ENCODE data around the gene MST1.
A peak's percentile ranks its signal among the peaks of the same experiment; 100 is the strongest.

The MST1 gene

DNA sequence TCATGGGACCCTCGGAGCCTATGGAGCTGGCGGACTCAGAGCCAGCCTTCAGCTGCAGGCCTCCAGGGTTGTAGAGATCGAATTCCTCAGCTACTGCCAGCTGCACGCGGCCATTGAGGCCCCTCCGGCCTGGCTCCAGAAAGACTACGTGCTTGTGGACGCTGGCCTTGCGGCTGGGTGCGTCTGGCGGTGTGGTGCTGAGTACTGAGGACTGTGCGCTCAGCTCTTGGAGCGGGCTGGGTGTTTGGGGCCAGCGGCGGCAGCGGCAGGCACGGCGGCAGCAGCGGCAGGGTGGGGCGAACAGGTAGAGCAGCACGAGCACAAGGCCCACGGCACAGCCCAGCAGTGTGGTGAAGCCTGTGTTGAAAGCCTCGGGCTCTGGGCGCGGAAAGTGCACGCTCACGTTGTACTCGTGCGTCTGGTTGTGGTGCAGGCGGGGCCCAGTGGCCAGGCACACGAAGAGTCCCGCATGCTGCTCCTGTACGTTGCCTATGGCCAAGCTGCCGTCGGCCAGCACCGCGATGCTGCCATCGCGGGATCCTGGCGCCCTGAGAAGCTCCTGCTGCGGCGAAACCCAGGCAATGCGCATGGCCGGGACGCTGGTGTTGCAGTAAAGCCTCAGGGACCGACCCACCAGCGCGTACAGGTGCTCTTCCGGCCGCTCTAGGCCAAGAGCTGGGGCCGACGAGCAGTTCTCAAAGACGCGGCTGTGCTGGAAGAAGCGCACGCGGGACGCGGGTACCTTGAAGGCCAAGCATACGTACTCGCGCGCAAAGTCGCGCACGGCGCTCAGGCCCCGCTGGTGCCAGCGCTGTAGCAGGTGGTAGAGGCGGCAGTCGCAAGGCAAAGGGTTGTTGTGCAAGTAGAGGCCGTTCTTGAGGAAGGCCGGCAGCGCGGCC is 28.9 kb upstream of the MST1 start:
- DNase-seq = no peak

DNA sequence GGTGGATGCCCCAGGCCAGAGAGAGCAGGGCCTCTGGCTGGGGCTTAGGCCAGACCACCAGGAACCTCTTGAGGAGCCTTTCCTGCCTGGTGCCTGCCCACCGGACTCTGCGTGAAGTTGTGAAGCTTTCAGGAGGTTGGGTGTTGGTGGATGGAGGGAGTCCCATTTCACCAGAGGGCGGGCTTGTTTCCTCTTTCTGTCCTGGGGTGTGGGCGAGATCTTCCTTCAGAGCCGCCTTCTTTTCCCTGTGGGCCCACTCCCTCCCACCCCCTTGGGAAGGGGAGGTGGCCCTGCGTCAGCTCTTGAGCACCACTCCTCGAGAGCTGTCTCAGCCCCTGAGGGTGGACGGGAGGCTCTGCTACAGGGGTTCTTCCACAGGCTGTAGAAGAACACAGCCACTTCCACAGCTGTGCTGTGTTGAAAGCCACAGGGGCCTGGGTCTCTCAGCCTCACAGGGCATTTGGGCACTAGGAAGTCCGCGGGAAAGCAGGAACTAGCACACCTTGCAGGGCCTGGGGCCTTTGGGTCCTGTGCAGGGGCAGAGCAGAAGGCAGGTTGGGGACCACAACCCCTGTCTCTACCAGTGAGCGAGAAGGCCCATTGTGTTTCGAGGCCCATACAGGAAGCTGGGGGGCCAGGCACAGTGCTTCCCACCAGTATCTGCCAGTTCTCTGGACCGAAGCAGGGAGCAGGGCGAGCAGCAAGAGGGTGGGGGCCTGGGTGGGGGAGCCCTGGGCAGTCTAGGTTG is 28.1 kb upstream of the MST1 start:
- no peak for DNase-seq

DNA sequence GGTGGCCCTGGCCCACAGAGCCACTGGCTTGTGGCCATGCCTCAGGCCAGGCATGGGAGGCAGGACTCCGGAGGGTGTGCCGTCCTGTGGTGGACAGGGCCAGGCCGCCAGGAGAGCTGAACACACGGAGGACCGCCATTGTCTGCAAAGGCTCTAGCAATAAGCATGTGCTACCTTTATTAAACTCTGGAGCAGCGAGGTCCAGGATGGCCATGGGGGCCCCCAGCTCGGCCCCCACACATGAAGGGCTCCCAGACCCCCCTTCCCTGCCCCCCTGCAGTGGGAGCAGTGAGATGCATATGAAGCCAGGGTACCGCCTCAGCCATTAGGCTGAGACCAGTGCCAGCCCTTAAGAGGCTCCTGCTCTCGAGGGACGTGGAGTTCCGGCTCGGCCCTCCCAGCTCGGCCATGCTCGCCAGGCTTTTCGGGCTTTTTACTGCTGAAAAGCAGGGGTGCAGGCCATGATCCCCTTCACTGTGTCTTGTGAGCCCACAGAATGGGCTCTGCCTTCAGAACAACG is 27.5 kb upstream of the MST1 start:
- no peak for DNase-seq

DNA sequence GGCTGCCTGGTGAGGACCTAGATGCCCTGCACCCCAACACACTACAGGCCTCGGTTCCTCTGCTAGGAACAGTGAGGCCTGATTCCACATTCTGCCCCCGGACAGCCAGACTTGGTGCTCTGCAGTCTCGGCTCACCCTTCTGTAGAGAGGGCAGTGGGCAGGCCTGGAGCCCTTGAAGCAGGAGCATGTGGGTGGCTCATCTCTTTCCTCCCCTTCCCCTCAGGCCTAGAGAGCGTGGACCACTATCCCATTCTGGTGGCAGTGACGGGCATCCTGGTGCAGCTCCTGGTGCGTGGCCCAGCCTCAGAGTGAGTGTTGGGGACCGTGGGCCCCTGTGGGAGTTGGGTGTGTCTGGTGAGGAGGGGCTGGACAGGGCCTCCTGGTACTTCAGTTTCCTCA is 26.9 kb upstream of the MST1 start:
- no peak for DNase-seq

DNA sequence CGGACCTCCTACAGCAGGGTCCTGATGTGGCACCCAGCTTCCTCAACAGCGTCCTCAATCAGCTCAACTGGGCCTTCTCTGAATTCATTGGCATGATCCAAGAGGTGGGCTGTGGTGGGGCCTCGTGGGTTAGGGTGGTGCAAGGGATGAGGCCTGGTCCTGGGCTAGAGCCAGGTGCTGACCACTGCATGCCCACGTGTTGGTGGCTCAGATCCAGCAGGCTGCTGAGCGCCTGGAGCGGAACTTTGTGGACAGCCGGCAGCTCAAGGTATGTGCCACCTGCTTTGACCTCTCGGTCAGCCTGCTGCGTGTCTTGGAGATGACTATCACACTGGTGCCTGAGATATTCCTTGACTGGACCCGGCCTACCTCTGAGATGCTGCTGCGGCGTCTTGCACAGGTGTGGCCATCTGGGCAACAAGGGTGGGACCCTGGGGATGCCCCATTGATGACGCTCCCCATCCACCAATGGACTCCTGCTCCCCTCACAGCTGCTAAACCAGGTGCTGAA is 26.4 kb upstream of the MST1 start:
- DNase-seq = no peak

- no peak for DNase-seq
These were observed 25.7 kb upstream of the MST1 start for GRCh38 chr3:49714728-49715550.

- no peak for DNase-seq
These were observed 24.2 kb upstream of the MST1 start for GRCh38 chr3:49713336-49714105.

DNA sequence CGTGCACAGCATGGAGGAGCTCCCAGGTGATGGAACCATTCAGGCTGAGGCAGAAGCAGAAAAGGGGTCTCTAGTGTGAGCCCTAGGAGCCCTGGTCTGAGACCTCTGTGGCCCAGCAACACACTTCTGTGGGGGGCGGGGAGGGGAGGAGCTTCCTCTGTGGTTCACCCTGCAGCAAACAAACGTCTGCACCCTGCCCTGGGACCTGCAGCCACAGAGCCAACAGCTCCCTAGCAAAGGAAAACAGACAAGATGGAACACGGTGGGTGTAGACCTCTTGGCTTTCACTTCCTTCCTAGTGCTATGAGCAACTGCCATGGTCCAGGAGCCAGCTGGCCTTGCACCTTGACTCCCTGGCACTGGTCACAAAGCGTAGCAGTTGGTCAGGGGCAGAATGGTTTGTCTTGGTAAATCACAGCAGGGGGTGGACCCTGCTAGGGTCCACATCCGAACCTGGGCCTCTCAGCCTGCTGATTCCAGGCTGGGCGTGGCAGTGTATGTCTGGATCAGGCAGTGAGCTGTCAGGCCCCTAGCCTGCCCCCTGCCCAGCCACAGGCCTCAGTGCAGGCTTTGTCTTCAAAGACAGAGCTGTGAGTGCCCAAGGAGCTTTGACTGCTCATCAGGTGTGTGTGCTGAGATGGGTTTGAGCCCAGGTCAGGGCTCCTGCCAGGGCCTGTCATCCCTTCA is 23.5 kb upstream of the MST1 start:
- no peak for DNase-seq

DNA sequence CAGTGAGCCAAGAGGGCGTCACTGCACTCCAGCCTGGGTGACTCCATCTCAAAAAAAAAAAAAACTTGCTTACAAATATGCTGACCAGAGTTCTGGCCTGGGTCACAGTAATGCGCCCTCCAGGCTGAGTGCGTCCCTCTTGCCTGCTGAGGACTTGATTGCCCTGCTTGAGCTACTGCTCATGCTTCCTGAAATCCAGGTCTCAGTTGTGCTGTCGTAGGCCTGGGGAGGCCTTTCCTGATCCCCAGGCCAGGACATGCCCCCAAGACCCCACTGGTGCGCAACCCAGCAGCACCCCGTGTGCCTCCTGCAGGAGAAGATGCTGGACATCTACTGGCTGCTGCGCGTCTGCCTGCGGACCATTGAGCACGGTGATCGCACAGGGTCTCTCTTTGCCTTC is 22.9 kb upstream of the MST1 start:
- DNase-seq = no peak

GRCh38 chr3:49711489-49711888 is 22.2 kb upstream of the MST1 start:
- no peak for DNase-seq

DNA sequence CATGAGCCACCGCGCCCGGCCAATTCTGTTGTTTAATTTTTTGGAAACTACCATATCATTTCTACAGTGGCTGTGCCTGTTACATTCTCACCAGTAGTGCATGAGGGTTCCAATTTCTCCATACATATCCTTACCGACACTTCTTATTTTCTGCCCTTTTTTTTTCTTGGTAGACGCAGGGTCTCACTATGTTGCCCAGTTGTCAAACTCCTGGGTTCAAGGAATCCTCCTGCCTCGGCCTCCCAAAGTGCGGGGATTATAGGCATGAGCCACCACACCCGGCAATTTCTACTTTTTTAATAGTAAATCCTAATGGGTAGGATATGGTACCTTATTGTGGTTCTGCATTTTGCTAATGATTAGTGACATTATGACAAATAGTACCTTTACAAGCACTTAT is 20.6 kb upstream of the MST1 start:
- DNase-seq = no peak

- no peak for DNase-seq
These were observed 17.8 kb upstream of the MST1 start for GRCh38 chr3:49707113-49707480.

DNA sequence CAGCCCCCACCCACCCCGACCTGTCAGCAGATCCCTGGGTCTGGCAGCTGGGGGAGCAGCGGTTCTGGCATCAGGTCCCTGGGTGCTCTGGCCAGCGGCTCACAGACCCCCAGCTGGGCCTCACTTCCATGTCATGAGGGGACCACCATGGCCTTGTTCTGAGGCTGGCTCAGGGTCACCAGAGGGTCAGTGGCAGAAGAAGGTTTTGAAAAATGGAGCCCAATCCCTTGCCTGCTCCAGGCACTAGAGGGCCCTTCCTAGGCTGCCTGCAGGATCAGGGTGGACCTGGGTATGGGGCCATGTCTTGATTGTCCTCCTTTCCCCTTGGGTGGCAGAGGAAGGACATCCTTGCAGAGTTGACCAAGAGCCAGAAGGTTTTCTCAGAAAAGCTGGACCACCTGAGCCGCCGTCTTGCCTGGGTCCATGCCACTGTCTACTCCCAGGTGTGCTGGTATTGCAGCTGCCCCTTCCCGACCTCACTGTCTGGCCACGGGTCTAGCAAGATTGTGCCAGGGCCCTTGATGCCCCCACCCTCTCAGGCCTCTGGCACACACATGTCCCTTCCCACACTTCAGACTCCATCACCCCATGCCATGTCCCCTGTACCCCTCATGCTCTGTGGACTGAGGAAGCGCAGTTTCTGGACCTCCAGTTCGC is 17.3 kb upstream of the MST1 start:
- DNase-seq = no peak

DNA sequence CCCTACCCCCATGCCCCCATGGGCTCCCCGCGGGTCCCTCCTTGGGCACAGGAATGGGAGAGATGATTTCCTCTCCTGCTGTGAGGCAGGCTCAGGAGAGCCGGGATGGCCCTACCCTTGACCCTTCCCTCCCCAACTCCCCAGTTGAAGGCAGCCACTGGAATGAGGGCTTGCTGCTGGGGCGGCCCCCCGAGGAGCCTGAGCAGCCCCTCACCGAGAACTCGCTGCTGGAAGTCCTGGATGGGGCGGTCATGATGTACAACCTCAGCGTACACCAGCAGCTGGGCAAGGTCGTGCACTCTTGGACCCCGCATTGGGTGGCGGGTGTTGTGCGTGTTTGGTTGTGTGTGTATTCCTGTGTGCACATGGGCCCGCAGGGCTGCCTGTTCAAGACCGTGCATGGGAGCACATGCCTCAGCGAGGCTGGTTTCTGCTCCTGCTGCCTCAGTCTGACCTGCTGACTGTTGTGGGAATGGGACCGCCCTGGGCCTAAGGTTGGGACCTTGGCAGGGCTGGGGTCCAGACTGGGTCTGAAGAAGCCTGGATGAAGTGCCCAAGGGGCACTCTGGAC is 16.2 kb upstream of the MST1 start:
- no peak for DNase-seq

DNA sequence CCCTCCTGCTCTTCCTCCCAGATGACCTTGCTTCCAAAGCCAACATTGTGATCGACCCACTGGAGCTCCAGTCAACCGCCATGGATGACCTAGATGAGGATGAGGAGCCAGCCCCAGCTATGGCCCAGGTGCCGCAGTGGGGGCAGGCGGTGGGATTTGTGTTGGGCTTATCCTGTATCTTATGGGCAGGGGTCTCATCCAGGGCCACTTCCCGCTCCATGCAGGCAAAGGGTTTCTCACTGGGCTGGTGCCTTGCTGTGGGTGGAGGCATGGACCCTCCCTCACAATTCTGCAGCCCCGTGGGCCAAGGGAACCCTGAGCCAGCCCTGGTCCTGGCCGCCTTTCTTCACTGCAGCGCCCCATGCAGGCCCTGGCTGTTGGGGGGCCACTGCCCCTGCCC is 15.4 kb upstream of the MST1 start:
- DNase-seq = no peak

GRCh38 chr3:49703956-49704355 is 14.7 kb upstream of the MST1 start:
- DNase-seq = no peak

DNA sequence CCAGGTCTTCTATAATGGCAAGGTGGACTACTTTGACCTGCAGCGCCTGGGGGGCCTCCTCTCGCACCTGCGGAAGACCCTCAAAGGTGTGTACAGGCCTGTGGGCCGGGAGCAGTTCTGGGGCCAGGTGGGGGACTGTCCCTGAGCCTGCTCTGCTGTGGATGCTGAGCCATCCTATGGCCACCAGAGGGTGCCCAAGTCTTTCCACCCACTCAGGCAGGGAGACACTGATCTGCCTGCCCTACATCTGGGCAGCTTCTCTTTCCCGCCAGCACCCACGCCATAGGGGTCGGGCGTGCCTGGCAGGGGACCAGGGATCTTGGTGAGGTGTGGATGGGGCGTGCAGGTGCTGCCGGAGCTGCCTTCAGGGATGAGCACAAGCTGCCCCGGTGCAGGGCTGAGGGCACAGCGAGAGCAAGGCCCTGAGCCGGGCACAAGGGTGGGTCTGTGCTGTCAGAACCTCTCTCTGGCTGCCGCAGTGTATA is 14.2 kb upstream of the MST1 start:
- DNase-seq = peak; percentile 74

DNA sequence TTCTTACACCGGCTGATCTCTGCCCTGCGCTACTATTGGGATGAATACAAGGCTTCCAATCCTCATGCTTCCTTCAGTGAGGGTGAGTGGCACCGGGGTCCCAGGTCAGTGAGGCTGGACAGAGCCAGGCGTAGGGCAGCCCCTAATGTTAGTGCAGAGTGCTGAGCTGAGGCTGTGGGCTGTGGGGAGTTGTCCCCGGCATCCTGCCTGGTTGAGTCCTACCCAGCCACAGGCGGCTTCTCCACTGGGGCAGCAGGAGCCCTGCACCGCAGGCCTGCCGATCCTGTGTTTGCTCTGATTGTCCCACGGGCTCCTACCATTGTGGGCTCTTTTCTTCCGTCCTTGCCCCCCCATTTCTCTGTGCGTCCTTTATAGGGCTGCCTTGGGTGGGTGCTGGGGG is 13.4 kb upstream of the MST1 start:
- DNase-seq = no peak

DNA sequence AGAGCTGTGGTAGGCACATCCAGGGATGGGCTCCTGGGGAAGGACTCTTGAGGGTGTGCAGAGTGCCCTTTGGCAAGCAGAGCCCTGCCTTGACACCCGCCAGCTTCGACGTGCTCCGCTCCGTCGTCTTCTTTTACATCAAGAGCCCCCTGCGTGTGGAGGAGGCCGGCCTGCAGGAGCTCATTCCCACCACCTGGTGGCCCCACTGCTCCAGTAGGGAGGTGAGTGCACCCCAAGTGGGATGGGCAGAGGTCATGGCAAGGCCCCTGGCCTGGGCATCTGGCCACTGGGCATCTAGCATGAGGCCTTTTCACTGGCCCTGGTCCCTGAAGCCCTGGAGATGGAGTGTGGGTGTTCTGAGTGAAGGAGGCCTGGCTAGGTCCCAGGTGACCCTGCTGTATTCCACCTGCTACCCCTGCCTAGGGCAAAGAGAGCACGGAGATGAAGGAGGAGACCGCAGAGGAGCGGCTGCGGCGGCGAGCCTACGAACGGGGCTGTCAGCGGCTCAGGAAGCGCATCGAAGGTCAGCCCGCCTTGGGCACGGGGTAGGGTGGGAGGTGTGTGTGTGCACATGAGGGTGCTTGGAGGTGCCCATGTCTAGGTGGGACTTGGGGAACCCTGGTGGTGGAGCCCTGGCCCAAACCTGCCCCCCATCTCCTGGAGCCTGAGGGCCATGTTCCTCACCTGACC is 12.3 kb upstream of the MST1 start:
- DNase-seq = no peak

Measured in activated CD4-positive, alpha-beta T cell treated with anti-CD3 and anti-CD28 coated beads for 48 hours (primary cell).